Measurements from ENCODE around the gene TSPO. TPM values are rescaled to one million over a fixed set of nuclear protein-coding genes. Genes with fewer than 3 reads are reported as not detected.
A peak's percentile ranks its signal among the peaks of the same experiment; 100 is the strongest.

The TSPO gene
- total and polyA plus RNA-seq, 2 of the 8 experiments (the other 6 are each of a cell fraction or from before 2014, with no cell fraction given) = 19.9 to 51.5 TPM

DNA sequence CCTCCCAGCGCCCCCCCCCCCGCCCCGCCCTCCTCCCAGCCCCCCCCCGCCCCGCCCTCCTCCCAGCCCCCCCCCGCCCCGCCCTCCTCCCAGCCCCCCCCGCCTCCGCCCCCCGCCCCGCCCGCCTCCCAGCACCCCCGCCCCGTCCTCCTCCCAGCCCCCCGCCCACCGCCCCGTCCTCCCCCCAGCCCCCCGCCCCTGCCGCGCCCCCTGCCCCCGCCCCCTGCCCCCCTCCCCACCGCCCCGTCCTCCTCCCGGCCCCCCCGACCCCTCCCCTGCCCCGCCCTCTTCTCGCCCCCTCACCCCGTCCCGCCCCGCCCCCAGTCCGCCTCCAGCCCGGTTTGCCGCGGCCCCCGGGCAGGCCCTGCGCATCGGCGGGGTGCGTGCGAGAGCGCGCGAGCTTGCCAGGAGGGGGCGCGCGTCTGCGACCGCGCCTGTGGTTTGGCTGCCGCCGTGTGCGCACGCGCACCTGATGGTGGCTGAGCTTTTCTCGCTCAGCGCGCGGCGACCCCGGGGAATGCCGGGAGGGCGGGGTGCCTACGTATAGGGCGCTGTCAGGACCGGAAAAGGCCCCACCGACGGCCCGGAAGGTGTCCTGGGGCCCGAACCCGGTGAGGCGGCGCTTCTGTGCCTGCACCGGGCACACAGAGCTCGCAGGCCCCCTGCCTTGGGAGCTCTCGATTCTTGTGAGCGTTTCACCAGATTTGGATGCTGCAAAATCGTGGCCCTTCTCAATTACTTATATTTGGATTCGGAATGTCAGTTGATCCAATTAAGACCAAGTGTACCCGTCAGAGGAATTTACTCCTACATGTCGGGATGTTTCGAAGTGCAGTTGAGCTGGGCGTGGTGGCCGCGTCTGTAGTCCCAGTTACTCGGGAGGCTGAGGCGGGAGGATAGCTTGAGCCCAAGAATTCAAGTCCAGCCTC, 36.1 kb downstream of the TSPO start:
- peaks cover 10% of the 10 kb centered on the region; the same call in 1 of the 2 replicates for H3K79me1 ChIP-seq (ENCODE audit: low read depth, low read length)
- TF ChIP-seq CTBP2 (IDR thresholded peaks at IDR 0.05; ENCODE audit: borderline replicate concordance, insufficient read depth, insufficient read length, low read length) (no peak), PHF8 (conservative IDR thresholded peaks at IDR 0.05; ENCODE audit: low read depth, low read length) (peak; percentile 62; the same call in 1 of the 2 replicates), JUND (IDR thresholded peaks at IDR 0.05; ENCODE audit: low read length) (0 out of 2 replicates have a peak, but pooled peaks have one; percentile 17), SAP30 (IDR thresholded peaks at IDR 0.05; ENCODE audit: insufficient read depth, insufficient replicate concordance, low read length) (no peak), RBBP5 (IDR thresholded peaks at IDR 0.05; ENCODE audit: borderline replicate concordance, low read depth, low read length) (no peak), ATF3 (IDR thresholded peaks at IDR 0.05; ENCODE audit: insufficient read depth, low read depth, low read length) (no peak)

More for the DNA sequence above, 36.1 kb downstream of the TSPO start:
- Histone ChIP-seq H2AFZ (ENCODE audit: low read length) (peak overlapping the region; percentile 86; the same call in 1 of the 2 replicates), H3K27me3 (replicated peaks in 1 of 4; ENCODE audit: control insufficient read depth in 3 of 4, extremely low read depth in 1 of 4, insufficient read depth in 3 of 4, low read length in 3 of 4) (no peaks in the 10 kb centered on the region; a peak in 1 of 7 replicates), H3K56ac (replicated peaks; ENCODE audit: insufficient read length, low read depth, low read length) (no peak overlapping the region), H3K4ac (replicated peaks; ENCODE audit: insufficient read length, low read depth, low read length) (peak overlapping the region; percentile 19), H3K18ac (ENCODE audit: extremely low read depth, low read length) (no peak overlapping the region; the same call in 1 of the 2 replicates), H2BK12ac (ENCODE audit: low read depth, low read length) (no peak overlapping the region), H3K4me2 (ENCODE audit: insufficient read depth in 1 of 2, low read depth in 2 of 2, low read length in 2 of 2) (peak overlapping the region; percentile 53 to 78), H4K20me1 (replicated peaks in 1 of 2; ENCODE audit: control insufficient read depth in 1 of 2, insufficient read depth in 2 of 2, low read length in 2 of 2) (peaks cover 0 to 11% of the 10 kb centered on the region in 2 experiments), H3K27ac (ENCODE audit: low read depth, low read length) (peak overlapping the region; percentile 53; the same call in 1 of the 2 replicates), H4K5ac (ENCODE audit: insufficient read length, low read depth, low read length) (peak overlapping the region; percentile 69), H3K9me3 (ENCODE audit: insufficient read depth in 2 of 2, low read depth in 1 of 2, low read length in 1 of 2) (no peaks in the 10 kb centered on the region), H3K9ac (replicated peaks in 1 of 4; ENCODE audit: extremely low read depth in 1 of 4, low read depth in 3 of 4, low read length in 3 of 4) (peak overlapping the region in 1 of 4 experiments; percentile 8; a peak in 1 of 7 replicates), H4K8ac (ENCODE audit: extremely low read depth, insufficient read depth, low read length) (peak overlapping the region; percentile 39; the same call in 1 of the 2 replicates), H2AK5ac (ENCODE audit: low read depth, low read length) (no peak overlapping the region), H2BK120ac (replicated peaks; ENCODE audit: low read depth, low read length) (no peak overlapping the region), H2BK15ac (ENCODE audit: low read length) (no peak overlapping the region), H2BK5ac (ENCODE audit: low read depth, low read length) (no peak overlapping the region; the same call in 1 of the 2 replicates), H3K79me2 (ENCODE audit: control insufficient read depth in 1 of 2, insufficient read depth in 2 of 2, low read length in 2 of 2) (peaks cover 0 to 32% of the 10 kb centered on the region in 2 experiments; a peak in 3 of 4 replicates), H3K23ac (ENCODE audit: insufficient read length) (no peak overlapping the region), H3K14ac (ENCODE audit: insufficient read length) (no peak overlapping the region), H4K91ac (replicated peaks; ENCODE audit: insufficient read length, low read length) (no peak overlapping the region), H3K23me2 (ENCODE audit: low read depth, low read length) (peaks cover 7% of the 10 kb centered on the region; the same call in 1 of the 2 replicates), H3K36me3 (ENCODE audit: control insufficient read depth in 2 of 4, insufficient read depth in 4 of 4, low read length in 3 of 4) (peaks cover 1 to 3% (median 2%) of the 10 kb centered on the region in 4 experiments; a peak in 4 of 8 replicates), H2BK20ac (ENCODE audit: low read length) (no peak overlapping the region), H3K4me1 (replicated peaks in 1 of 4; ENCODE audit: control insufficient read depth in 3 of 4, insufficient read depth in 4 of 4, low read length in 3 of 4) (peaks cover 0 to 14% (median 5%) of the 10 kb centered on the region in 4 experiments; a peak in 4 of 7 replicates), H3K4me3 (ENCODE audit: extremely low read depth in 1 of 4, insufficient read depth in 2 of 4, low read depth in 3 of 4, low read length in 4 of 4) (peak overlapping the region; percentile 34 to 62 (median 40); a peak in 7 of 8 replicates)
- ChIA-PET POLR2A (ENCODE audit: partially characterized antibody) (interaction anchor here (0.5 to 1.6 kb wide), 9 partner anchors 10 to 261 kb away, joined by 3 to 14 read pairs (median 3); partner anchors contain the start of genes BIK, MCAT and TSPO), CTCF (ENCODE audit: partially characterized antibody) (interaction anchor here (0.7 to 12.4 kb wide), 14 partner anchors 8 to 82 kb away, joined by 3 to 104 read pairs (median 3); no protein-coding TSS in a partner anchor)
- peak; percentile 87 to 96 for DNase-seq (ENCODE audit: low read depth in 1 of 2, low spot score in 2 of 2)
- FAIRE-seq = no peak
- WGBS, 2 experiments (ENCODE audit: extremely low coverage in 1 of 2, insufficient coverage in 1 of 2, insufficient read length in 1 of 2, insufficient replicate concordance in 2 of 2, low coverage in 1 of 2, low lambda C conversion rate in 2 of 2, missing lambda C conversion rate in 1 of 2) = 14% methylated on average over 43 of the region's 86 CpGs; no CpG with 5 or more reads in 1 of the 2 experiments

Measured in H1 (cell line).